Spleen (tissue), 7 donors: ENCODE measurements around the gene DDX21.

Experiments used
- POLR2A ChIP-seq, 3 donors: fragments of 450-650 bp; IDR thresholded peaks; one replicate each; pipeline ENCODE4 v1.5.1; 2017; ENCODE audit warnings: antibody characterized with exemption in 3 of 3, mild to moderate bottlenecking in 1 of 3
- POLR2AphosphoS5 ChIP-seq, 3 donors: sonication (generic); formaldehyde crosslinking; IDR thresholded peaks; one replicate each; pipeline ENCODE4 v1.5.1; 2017; ENCODE audit warnings: antibody characterized with exemption in 3 of 3
- TF ChIP-seq, protein P1 (sequence below), 11 experiments: fragments of 200-600 bp in 7 of 11; fragments of 450-650 bp in 4 of 11; sonication (generic) in 4 of 11; IDR thresholded peaks in 8 of 11; conservative IDR thresholded peaks in 3 of 11; 1 replicate in 7 of 11; 2 replicates in 4 of 11; pipeline versions ENCODE4 v1.4.0 to v1.8.0; 2016 to 2021; ENCODE audit warnings: antibody characterized with exemption in 11 of 11, inconsistent platforms in 4 of 11, mild to moderate bottlenecking in 1 of 11
- donor health status: DM: no; HTN: no; CAD: no; lungs with moderate emphysema.
- donor health status: DM: no; HTN: no; CAD: no.
- donor health status: DM: no; HTN: no; CAD: no.

DNA sequence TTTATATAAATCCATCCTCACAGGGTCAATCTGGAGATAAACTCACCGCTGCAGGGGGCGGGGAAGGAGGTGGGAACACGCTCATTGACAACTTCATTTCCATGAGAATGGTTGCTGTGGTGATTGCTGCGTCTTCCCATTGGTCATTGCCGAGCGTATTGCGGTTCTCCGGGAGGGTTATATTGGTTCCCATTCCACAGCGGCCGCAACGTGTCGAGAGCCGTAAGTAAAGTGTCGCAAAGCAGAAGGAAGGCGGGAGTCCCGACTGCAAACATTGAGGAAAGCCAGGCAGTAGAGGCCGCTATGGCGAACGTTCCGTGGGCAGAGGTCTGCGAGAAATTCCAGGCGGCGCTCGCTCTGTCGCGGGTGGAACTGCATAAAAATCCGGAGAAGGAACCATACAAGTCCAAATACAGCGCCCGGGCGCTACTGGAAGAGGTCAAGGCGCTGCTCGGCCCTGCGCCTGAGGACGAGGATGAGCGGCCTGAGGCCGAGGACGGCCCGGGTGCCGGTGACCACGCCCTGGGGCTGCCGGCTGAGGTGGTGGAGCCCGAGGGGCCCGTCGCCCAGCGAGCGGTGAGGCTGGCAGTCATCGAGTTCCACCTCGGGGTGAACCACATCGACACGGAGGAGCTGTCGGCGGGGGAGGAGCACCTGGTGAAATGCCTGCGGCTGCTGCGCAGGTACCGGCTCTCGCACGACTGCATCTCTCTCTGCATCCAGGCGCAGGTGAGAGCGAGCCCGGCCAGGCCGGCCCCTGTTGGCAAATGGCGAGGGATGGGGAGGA, 32.8 kb downstream of the DDX21 start, which contains the start of gene KIFBP:
- TF ChIP-seq, protein P1, sequence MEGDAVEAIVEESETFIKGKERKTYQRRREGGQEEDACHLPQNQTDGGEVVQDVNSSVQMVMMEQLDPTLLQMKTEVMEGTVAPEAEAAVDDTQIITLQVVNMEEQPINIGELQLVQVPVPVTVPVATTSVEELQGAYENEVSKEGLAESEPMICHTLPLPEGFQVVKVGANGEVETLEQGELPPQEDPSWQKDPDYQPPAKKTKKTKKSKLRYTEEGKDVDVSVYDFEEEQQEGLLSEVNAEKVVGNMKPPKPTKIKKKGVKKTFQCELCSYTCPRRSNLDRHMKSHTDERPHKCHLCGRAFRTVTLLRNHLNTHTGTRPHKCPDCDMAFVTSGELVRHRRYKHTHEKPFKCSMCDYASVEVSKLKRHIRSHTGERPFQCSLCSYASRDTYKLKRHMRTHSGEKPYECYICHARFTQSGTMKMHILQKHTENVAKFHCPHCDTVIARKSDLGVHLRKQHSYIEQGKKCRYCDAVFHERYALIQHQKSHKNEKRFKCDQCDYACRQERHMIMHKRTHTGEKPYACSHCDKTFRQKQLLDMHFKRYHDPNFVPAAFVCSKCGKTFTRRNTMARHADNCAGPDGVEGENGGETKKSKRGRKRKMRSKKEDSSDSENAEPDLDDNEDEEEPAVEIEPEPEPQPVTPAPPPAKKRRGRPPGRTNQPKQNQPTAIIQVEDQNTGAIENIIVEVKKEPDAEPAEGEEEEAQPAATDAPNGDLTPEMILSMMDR (IDR thresholded peaks at IDR 0.05 in 8 of 11, conservative IDR thresholded peaks at IDR 0.05 in 3 of 11) = peak in 9 of 11 experiments; percentile 23 to 64 (median 51)
- TF ChIP-seq POLR2A (IDR thresholded peaks at IDR 0.05) (peak in 2 of 3 donors; percentile 15 to 60), POLR2AphosphoS5 (IDR thresholded peaks at IDR 0.05) (peak; percentile 86 to 97 (median 95))
